Neural progenitor cell (in vitro differentiated cells): ENCODE results near the gene NRG2.

Experiments used
- EZH2 ChIP-seq: fragments of 200-600 bp; sonication (generic); IDR thresholded peaks from 2 replicates; pipeline ENCODE4 v1.6.1; 2017; ENCODE audit warnings: antibody characterized with exemption, mild to moderate bottlenecking, moderate library complexity
- EZH2phosphoT487 ChIP-seq: fragments of 200-600 bp; sonication (generic); IDR thresholded peaks from 2 replicates; pipeline ENCODE4 v1.6.1; 2017; ENCODE audit warnings: antibody characterized with exemption
- TF ChIP-seq, protein P1 (sequence below): fragments of 200-600 bp; sonication (generic); IDR thresholded peaks from 2 replicates; pipeline ENCODE4 v1.5.1; 2017; ENCODE audit warnings: antibody characterized with exemption, mild to moderate bottlenecking

DNA sequence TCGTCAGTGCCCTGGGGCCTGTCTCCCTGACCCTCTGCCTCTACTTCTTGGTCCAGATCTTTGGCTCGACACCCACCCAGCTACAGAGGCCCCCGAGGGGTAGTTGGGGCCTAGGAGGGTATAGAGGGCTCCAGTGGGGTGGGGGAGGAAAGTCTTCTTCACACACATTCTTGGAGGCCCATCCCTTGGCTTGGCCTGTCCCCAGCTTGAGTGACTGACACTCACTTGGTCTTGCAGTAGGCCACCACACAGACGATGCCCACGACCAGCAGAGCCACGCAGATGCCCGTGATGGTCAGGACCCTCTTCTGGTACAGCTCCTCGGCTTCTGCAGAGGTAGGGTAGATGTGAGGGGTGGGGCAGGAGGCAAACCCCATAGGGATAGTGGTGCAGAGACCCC lies 187.6 kb downstream of the NRG2 start:
- TF ChIP-seq, protein P1, sequence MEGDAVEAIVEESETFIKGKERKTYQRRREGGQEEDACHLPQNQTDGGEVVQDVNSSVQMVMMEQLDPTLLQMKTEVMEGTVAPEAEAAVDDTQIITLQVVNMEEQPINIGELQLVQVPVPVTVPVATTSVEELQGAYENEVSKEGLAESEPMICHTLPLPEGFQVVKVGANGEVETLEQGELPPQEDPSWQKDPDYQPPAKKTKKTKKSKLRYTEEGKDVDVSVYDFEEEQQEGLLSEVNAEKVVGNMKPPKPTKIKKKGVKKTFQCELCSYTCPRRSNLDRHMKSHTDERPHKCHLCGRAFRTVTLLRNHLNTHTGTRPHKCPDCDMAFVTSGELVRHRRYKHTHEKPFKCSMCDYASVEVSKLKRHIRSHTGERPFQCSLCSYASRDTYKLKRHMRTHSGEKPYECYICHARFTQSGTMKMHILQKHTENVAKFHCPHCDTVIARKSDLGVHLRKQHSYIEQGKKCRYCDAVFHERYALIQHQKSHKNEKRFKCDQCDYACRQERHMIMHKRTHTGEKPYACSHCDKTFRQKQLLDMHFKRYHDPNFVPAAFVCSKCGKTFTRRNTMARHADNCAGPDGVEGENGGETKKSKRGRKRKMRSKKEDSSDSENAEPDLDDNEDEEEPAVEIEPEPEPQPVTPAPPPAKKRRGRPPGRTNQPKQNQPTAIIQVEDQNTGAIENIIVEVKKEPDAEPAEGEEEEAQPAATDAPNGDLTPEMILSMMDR, result no peak
- TF ChIP-seq EZH2phosphoT487 (no peak), EZH2 (no peak)
